ENCODE measurements around the gene PHF2.

PHF2 gene

GRCh38 chr9:93645921-93646639 is 69.7 kb downstream of the PHF2 start:
- POLR2A ChIA-PET = no interaction called here
- DNase-seq (ENCODE audit: low read depth, low spot score) = no peak
- TF ChIP-seq CTCF (IDR thresholded peaks at IDR 0.05; ENCODE audit: insufficient read depth, low read length, missing control alignments) = no peak
- no peak overlapping the region for H3K4me3 ChIP-seq (ENCODE audit: low read depth, low read length)
- CTCF ChIA-PET = interaction anchor here (0.5 to 1.3 kb wide), 2 partner anchors 33 to 80 kb away, joined by 3 to 5 read pairs; no protein-coding TSS in a partner anchor

DNA sequence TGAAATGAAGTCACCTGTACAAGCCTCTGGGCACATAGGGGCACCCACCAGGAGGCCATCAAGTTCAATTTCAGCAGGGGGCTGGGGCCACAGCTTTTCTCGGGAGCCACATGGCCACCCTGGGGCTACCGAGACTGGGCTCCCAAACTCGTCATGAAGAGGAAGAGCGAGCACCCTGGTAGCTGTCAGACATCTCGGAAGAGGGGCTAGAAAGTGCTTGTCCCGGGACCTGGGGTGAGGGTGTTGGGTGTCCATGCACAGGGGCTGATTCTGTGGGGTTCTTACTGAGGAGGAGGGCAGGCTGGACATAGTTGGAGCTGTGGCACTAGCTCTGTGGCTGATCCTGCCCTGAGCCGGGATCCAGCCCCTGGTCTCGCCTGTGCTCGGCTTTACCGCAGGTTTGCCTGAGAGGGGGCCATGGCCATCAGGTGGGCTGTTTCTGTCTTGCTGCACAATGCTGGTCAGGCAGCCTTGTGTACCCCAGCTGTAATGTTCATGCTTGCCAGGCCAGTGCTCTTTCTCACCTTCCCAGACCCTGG is 70.3 kb downstream of the PHF2 start:
- no peak for TF ChIP-seq CTCF (IDR thresholded peaks at IDR 0.05; ENCODE audit: insufficient read depth, low read length, missing control alignments)
- ChIA-PET CTCF (interaction anchor here (0.5 to 1.7 kb wide), 3 partner anchors 8 to 81 kb away, joined by 3 to 5 read pairs (median 5); no protein-coding TSS in a partner anchor), POLR2A (no interaction called here)
- no peak overlapping the region for H3K4me3 ChIP-seq (ENCODE audit: low read depth, low read length)
- DNase-seq (ENCODE audit: low read depth, low spot score) = no peak

- POLR2A ChIA-PET = no interaction called here
- TF ChIP-seq CTCF (IDR thresholded peaks at IDR 0.05; ENCODE audit: insufficient read depth, low read length, missing control alignments) = no peak
- H3K4me3 ChIP-seq (ENCODE audit: low read depth, low read length) = no peak overlapping the region
- CTCF ChIA-PET = interaction anchor here (1.7 kb wide), 1 partner anchor 10 kb away, joined by 5 read pairs; no protein-coding TSS in a partner anchor
- no peak for DNase-seq (ENCODE audit: low read depth, low spot score)
Measured at GRCh38 chr9:93648181-93648580, 71.8 kb downstream of the PHF2 start.

DNA sequence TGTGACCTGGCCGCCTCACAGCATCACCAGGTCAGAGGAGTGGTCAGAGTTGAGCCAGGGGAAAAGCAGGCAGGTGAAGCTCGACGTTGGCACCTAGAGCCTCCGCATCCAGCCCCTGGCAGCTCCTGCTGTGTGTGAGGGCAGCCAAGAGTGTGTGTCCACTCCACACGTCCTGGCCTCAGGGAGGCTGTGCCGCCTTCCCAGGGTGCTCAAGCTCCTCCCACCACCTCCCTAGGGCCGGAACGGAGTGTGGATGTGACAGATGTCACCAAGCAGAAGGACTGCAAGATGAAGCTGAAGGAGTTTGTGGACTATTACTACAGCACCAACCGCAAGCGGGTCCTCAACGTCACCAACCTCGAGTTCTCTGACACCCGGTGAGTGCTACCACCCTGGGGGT is 72.5 kb downstream of the PHF2 start:
- ChIA-PET POLR2A (no interaction called here), CTCF (no interaction called here)
- H3K4me3 ChIP-seq (ENCODE audit: low read depth, low read length) = no peak overlapping the region
- TF ChIP-seq CTCF (IDR thresholded peaks at IDR 0.05; ENCODE audit: insufficient read depth, low read length, missing control alignments) = no peak
- DNase-seq (ENCODE audit: low read depth, low spot score) = no peak

GRCh38 chr9:93649610-93650261 is 73.4 kb downstream of the PHF2 start:
- DNase-seq (ENCODE audit: low read depth, low spot score) = no peak
- no peak overlapping the region for H3K4me3 ChIP-seq (ENCODE audit: low read depth, low read length)
- TF ChIP-seq CTCF (IDR thresholded peaks at IDR 0.05; ENCODE audit: insufficient read depth, low read length, missing control alignments) = no peak
- ChIA-PET CTCF (no interaction called here), POLR2A (no interaction called here)

DNA sequence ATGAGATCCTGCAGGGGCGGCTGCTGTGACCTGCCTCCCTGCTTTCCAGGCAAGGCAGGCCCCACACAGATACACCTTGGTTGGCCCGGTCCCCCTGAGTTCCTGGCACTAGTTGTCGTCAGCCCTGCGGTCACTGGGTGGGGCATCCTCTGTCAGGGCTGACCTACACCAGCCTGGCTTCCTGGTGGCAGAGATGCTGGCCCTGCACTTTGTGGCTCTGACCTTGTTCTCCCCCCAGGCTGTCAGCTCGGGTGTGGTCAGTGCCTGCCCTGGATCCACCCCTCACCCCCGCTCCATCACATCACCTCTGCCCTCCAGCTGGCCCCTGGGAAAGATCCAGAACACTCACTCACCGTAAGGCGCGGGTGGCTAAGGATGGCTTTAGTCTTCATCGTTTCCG is 74.1 kb downstream of the PHF2 start:
- no peak for DNase-seq (ENCODE audit: low read depth, low spot score)
- no peak for TF ChIP-seq CTCF (IDR thresholded peaks at IDR 0.05; ENCODE audit: insufficient read depth, low read length, missing control alignments)
- CTCF ChIA-PET = no interaction called here
- H3K4me3 ChIP-seq (ENCODE audit: low read depth, low read length) = no peak overlapping the region
- POLR2A ChIA-PET = no interaction called here

All from AG04449 (cell line).